ENCODE measurements around the gene FGGY.
"Not testable (repeated sequence)": the region's sequence is repeated elsewhere in the genome, so short reads cannot be mapped to it uniquely, and the experiment has no call there.

FGGY gene

DNA sequence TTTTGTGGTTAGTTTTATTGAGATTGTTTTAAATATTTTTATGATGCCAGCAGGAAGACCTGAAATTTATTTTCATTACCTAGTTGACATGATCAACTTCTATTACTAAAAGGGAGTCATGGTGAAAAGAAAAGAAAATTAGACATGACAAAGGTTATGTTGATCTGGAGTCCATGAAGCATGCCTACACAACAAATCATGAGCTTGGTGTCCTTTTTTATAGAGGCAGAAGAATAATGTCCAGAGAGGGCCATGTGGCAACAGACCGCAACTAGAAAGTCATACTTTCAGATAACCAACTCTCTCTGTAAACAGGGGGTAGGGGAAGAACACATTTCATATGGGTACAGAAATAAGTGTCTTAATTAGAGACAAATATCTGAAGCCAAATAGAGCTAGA lies 342.4 kb downstream of the FGGY start:
- no peak for DNase-seq (ENCODE audit: low spot score)

DNA sequence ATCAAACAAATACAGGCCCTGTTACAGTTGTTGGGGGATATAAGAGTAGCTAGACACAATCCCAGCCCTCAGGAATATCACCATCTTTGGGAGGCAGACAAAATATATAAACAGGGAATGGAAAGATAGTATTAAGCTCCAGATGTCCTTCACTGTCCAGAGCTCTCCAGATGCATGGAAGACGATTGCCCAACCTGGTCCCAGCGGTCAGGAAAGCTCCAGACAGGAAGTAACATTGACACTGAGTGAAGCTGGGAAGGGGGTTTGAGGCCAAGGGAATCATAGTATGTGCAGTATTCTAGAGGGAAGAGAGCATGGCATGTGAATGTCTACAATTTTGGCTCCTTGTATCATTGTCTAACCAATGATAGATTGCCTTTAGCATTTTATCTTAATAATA lies 344.0 kb downstream of the FGGY start:
- DNase-seq (ENCODE audit: low spot score) = no peak

DNA sequence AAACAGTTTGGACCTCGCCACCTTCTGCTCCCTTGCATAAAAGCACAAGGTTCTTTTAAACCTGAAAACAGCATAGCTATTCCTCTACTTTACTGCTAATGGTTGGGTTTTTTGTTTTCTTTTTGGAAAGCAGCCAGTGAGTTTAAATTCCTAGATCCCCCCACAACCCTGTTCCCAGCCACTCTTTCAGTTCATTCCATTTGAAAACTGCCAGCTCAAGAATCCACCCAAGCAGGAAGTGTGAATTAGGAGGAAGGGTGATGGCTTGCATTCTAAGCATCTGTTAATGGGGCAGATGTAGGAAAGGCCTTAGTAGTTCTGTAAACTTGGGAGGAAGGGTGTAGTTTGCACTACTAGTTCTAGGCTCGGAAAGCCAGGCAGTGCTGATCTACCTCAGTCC lies 344.9 kb downstream of the FGGY start:
- DNase-seq (ENCODE audit: low spot score) = no peak

DNA sequence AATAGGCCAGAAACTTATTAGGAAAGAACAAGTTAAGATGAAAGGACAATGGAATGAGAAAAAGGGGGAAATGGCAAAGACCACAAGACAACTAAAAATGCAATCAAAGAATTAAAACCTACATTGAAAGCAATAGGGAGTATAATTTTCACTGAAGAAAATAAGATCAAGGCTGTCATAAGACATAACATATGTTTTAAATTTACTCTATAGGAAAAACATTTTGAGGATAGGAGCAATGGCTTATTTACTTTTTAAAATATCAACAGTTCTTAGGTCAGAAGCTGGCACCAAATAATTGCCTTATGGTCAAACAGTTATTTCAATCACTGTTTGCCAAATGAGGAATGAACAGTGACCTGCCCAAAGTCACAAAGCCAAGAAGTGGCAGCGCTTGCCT lies 346.6 kb downstream of the FGGY start:
- DNase-seq (ENCODE audit: low spot score) = no peak

DNA sequence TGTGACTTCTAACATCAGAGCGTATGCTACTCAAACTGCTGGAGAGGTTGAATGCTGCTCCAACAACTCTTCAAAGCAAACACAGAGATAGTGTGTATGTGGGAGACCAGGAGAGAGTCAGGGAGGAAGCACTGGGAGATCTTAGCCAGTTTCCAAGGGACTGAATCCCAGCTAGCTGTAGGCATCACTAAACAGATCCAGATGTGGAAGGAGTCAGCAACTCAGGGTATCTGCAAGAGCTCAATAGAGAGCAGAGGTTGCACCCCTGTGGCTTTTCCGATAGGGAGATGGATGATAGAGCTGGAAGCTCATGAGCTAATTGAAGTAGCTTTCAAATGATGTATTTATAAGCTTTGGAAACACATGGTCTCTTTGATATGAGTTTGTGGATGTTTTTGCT lies 349.0 kb downstream of the FGGY start:
- DNase-seq (ENCODE audit: low spot score) = no peak

DNA sequence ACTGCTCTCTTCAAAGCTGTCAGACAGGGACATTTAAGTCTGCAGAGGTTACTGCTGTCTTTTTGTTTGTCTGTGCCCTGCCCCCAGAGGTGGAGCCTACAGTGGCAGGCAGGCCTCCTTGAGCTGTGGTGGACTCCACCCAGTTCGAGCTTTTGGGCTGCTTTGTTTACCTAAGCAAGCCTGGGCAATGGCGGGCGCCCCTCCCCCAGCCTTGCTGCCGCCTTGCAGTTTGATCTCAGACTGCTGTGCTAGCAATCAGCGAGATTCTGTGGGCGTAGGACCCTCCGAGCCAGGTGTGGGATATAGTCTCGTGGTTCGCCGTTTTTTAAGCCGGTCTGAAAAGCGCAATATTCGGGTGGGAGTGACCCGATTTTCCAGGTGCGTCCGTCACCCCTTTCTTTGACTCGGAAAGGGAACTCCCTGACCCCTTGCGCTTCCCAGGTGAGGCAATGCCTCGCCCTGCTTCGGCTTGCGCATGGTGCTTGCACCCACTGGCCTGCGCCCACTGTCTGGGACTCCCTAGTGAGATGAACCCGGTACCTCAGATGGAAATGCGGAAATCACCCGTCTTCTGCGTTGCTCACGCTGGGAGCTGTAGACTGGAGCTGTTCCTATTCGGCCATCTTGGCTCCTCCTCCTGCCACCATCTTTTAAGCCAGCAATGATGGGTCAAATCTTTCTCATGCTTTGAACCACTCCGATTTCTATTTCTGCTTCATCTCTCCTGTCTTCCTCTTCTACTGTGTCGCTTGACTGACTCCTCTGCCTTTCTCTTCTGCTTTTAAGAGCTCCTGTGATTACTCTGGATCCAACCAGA lies 356.5 kb downstream of the FGGY start:
- DNase-seq (ENCODE audit: low spot score) = not testable (repeated sequence)

DNA sequence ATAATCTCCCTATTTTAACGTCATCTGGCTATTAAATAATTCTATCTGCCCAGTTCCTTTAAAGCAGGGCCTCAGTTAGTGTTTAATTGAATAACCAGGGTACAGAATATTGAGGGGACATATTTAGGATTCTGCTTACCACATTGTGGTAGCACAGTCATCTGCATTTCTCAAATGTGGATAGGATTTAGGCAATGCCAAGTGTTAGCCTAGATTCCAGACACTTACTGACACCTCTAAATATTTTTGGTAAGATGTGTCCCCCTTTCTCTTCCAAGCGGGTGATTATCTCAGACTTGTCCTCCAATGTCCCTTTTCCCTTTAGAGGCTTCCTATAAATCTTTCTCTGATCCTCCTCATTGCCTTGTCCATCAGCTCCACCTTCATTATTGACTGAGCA lies 357.1 kb downstream of the FGGY start:
- DNase-seq (ENCODE audit: low spot score) = no peak

DNA sequence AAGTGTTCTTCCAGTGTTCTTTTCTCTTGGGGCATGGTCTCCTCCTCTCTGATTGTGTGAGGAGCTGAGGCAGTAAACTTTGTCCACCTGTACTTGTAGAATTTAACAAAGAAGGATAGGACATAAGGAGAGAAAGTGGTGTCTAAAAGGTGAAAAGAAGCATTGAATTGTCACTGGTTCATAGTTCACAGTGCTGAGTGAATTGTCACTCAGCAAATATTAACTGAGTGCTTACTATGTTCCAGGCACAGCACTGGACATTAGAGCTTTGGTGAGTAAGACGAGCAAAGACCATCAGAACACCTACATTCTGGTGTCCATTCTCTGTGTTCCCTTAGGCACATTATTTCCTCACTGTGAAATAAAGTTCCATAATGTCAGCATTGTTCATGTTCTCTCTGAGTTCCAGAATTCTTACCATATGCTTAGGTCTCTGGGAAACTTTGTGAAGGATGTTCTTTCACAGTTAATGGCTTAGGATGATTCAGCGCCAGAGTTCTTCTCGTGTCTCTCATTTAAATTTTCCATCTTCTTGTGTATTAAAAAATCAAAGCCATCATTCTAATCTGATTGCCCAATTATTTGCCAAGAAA lies 361.1 kb downstream of the FGGY start:
- DNase-seq (ENCODE audit: low spot score) = no peak

DNA sequence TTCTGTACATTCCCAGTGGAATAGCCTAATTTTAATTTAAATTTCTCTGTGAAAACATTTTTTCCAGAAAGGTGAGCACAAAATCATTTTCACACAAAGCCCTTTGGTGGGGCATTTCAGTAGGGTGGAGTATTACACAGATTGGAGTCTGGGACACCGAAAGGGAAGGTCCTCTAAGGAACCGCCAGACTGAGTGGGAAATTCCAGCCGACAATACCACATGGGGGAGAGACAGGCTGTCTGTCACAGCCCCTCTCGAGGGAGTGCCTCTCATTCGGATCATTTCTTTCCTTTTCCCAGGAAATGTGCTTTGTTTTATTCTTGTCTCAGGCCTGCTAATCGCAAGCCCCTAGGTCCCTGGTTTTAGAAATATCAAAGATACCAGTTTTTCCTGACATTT lies 367.3 kb downstream of the FGGY start:
- no peak for DNase-seq (ENCODE audit: low spot score)

DNA sequence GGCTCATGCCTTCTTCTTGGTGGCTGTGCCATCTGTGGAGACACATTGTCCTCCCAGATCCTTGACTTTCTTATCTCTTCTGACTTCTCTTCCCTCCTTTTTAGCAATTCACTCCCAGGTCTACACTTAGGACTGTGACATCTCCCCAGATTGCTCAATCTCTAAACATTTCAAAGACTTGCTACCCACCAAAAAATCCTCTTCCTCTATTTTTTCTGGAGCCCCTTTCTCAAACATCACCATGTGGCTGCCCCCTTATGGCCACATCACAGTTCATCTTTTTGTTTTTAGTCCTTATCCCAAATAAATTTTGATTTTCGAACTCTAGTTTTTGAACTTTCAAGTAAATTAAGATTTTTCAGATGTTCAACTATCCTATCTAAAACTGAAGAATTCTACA lies 369.2 kb downstream of the FGGY start:
- DNase-seq (ENCODE audit: low spot score) = no peak

DNA sequence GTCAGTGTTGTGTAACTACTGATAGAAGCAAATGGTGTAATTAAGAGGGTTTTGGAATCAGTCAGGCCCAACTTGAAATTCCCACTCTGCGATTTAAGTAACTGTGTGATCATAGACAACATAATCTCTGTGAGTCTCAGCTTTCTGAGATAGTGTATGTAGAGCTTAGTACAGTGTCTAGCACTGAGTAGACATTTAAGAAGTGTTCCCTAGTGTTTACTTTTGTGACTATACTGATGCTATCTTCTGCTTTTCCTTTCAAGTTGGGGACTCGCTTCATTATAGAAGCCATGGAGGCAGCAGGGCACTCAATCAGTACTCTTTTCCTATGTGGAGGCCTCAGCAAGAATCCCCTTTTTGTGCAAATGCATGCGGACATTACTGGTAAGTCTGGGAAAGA lies 370.1 kb downstream of the FGGY start:
- no peak for DNase-seq (ENCODE audit: low spot score)

DNA sequence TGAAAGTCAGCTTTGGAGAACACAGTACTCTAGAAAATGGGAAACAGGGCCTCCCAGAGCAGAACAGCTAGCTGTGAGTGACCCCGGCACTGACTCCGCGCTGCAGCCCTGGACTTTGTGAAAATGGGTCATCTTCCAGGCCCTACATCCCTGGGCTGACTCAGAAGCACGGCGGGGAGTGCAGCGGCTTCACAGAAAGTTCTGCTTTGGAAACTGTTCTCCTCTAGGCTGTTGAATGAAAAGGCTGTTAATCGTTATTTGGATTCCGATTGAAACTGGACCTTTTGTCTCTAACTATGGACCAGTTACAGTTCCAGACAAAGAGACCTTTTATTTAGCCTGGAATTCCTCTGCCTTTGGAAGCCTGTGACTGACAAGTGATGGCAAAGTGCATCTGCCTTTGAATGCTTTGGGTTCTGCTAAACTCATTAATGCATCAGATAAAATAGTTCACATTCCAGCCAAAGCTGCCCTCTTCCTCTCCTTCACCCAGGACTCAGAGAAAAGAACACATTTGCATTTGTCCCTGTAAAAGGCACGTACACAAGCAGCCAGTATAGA lies 372.9 kb downstream of the FGGY start:
- no peak for DNase-seq (ENCODE audit: low spot score)

DNA sequence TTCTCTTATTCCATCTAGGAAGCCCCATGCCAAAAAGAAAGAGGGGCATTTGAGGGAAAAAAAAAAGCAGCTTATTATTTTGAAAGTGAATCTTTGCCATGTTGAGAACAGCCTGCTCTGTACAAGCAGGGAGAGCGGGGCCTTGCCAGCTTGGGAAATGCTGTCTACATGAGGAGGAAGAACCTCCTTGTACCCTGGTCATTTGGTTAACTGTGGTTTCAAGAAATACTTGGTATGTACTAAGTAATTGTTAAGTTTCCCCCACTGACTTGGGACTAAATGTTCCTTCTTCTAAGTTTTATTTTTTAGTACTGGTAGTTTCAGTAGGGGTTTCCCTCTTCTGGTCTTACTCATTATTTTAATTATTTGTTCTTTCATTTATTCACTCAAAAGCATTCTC lies 373.8 kb downstream of the FGGY start:
- DNase-seq (ENCODE audit: low spot score) = no peak

DNA sequence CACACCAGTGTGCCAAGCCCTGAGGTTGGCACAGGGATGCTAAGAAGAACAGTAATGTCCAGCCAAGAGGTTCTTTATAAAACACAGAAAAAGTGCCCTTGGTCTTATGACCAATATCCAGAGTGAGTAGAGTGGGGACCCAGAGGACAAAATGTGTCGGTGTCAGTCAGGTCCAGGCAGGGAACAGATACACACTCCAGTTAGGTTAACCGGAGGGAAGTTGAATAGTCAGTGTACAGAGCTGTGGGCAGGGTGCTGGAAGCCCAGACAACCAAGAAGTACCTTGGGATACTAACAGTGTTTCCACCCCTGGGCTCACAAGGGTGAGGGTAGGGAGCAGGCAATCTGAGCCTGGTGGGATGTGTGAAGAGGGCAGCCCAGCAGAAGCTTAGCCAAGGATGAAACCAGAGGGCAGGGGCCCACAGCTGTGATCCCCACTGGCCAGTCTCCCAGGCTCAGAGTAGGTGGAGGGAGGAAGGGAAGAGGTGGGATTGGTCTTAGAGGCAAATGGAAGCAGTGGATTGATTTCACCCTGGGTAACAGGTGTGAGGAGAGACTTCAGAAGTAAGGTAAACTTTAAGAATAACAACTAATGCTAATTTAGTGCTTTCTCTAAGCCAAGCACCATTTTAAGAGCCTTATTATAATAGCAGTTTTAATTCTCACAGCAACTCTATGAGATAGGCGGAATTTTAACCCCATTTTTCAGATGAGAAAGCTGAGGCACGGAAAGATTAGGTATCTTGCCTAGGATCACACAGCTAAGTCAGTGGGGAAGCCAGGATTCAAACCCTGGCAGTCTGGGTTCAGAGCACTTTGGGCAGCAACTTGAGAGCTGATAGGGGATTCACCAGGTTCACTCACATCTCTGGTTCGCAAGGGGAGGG lies 374.4 kb downstream of the FGGY start:
- no peak for DNase-seq (ENCODE audit: low spot score)

DNA sequence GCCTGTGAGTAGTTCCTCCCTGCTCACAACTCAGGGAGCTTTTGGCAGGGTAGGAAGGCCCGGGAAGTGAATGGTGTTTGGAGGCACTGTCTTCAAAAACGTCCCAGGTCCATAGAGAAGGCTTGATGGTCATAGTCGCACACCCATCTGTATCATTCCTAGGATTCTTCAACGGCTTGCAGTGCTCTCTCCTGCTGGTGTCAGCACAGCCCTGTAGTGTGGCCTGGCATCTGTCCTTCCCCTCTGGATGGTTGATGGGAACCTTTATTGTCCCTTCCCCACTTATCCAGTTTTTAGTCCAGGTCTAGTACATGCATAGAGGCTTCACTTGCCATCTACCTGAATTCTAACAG lies 375.0 kb downstream of the FGGY start:
- no peak for DNase-seq (ENCODE audit: low spot score)

DNA sequence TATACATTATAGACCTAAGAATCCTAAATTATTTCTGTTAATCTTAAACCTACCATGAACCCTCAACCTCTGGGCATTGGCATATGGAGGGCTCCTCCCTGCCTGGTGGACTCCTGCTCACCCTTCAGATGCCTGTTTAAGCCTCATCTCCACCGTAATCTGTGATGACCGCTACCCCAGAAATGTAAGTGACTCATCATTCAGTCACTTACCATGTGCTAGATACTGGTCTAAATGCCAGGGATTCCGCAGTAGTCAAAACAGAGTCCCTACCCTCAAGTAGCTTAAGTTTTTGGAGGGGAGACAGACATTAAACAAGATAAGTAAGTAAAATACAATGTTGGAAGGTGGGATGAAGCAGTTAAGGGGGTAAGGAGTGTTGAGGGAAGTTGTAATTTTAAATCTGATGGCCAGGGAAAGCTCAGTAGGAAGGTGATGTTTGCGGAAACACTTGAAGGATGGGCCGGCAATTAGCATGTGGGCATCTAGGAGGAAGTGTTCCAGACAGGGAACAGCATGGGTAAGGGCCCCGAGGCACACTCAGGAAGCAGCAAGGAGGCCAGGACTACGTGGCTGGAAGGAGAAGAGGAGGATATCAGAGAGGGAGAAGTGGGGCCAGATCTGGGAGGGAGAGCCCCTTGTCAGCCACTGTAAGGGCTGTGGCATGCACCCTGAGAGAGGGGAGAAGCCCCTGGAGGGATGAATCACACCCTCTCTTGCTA lies 376.1 kb downstream of the FGGY start:
- DNase-seq (ENCODE audit: low spot score) = no peak

DNA sequence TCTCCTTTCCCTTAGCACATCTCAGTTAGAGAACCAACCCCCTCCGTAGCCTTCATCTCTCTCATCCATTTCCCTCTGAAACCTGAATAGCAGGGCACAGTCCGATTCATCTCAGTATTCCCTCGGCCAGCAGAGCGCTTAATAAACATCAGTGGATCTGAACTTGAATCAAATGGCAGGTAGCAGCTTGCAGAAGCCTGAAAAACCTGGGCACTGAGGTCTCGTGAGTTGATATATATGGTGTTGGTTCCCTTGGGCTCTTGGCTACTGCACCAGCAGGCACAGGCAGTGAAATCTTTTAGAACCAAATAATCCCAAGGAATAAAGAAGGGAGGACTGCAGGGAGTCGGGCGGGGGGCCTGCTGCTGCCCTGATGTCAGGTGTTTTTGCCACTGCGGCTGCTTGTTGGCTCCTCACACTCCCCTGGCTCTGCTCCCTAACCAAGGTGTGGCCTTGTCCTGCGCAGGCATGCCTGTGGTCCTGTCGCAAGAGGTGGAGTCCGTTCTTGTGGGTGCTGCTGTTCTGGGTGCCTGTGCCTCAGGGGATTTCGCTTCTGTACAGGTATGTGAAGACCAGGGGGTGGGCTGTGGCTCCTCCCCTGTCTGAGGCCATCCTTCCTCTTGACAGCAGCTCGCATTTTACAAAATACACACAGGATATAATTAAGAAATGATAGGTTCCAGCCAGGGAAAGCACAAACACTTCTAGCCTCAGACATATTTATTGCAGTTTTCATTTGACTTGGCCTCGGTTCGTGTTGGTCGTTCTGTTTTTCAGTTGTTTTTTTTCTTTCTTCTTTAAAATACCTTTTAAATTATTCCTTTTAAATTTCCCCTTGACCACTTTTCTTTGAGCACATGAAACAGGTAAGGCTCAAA lies 376.9 kb downstream of the FGGY start:
- no peak for DNase-seq (ENCODE audit: low spot score)

DNA sequence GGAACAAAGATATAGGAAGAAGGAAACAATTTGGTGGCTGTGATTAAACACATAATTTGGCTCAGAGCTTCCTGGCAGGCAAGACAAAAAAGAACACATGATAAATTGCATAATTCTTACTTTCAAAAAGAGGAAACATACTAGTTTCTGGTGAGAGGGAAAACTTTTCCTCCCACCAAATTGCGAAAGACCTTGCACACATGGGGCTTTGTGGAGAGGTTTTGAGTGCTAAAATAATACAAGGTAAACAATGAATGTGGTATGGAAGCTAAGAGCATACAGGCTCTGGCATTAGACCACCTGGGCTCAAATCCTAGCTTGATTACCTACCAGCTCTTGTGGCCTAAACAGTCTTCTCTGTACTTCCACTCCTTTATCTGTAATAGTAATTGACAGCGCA lies 377.7 kb downstream of the FGGY start:
- DNase-seq (ENCODE audit: low spot score) = no peak

DNA sequence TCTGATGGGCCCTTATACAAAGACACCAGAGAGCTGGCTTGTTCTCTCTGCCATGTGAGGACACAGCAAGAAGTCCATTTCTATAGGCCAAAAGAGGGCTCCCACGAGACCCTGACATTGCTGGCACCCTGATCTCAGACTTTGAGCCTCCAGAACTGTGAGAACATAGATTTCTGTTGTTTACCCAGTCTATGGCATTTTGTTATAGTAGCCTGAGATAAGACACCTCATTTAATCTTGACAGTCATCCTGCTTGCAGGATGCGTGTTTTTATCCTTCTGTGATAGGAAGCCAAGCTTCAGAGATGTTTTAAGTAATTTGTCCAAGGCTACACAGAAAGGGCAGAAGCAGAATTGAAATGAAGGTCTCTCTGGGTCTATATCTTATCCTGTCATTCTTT lies 379.0 kb downstream of the FGGY start:
- DNase-seq (ENCODE audit: low spot score) = no peak

DNA sequence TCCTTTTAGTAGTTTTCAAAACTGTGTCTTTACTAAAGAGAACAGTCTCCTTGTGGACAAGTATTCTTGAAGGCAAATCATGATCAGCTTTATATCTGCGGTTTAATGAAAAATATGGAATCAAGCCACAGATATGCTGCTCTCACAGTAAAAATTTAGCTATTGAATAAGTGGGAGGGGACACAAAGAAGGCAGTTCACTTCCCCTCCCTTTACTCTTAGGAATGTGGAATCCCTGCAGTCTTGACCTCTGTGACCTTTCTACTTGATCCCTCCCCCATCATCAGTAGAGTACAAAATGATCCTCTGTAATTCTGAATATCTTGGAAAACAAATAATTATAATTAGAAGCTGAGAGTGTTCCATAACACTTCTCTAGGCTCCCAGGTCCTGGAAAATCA lies 381.1 kb downstream of the FGGY start:
- no peak for DNase-seq (ENCODE audit: low spot score)

Data from CD4-positive, alpha-beta T cell treated with Interleukin-2 at 100 ng/mL for 4 hours (primary cell).